HG03135 (cell line): ENCODE data around the gene TTLL5.
"Not testable (repeated sequence)": the region's sequence is repeated elsewhere in the genome, so short reads cannot be mapped to it uniquely, and the experiment has no call there.

Source experiments
- ATAC-seq: cut with Tn5 transposase; IDR thresholded peaks from one replicate; pipeline ENCODE4 v1.9.1; 2021; ENCODE audit warnings: mild to moderate bottlenecking, moderate library complexity; ENCODE audit not compliant: unreplicated experiment

TTLL5 gene

DNA sequence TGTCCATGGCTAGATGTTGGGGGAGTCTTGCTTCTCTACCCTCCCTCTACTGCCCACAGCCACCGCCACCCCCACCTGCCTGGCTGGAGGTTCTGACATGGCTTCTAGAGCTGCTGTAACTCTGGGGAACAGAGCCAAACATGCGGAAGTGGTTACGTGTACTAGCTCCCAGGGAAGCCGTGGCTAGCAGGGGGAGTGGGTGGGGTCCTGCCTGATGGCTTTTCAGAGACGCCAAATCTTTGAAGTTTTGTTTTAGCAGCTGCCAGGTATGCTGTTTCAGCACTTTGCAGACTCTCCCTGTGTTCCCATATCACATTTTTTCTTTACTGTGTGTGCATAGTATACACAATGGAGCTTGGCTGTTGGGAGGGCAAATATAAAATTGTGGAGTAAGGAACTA is 170.4 kb downstream of the TTLL5 start:
- ATAC-seq: no peak

DNA sequence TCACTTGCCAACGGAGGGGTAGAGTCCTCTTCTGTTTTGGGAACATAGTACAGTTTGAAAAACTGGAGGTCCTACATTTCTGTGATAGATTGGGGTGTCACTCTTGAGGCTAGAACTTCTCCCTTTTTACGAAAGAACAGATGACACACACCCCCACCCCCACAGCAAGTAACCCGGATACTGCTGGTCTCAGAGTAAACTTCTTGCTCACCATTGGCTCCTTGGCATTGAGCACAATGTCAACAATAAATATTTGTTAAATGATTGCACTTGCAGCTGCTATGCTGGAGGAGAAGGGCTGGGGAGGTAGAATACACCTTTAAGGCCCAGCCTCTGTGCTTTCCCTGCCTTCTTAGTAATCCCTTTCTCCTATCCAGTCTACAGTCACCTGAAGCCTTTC is 170.9 kb downstream of the TTLL5 start:
- ATAC-seq: no peak

DNA sequence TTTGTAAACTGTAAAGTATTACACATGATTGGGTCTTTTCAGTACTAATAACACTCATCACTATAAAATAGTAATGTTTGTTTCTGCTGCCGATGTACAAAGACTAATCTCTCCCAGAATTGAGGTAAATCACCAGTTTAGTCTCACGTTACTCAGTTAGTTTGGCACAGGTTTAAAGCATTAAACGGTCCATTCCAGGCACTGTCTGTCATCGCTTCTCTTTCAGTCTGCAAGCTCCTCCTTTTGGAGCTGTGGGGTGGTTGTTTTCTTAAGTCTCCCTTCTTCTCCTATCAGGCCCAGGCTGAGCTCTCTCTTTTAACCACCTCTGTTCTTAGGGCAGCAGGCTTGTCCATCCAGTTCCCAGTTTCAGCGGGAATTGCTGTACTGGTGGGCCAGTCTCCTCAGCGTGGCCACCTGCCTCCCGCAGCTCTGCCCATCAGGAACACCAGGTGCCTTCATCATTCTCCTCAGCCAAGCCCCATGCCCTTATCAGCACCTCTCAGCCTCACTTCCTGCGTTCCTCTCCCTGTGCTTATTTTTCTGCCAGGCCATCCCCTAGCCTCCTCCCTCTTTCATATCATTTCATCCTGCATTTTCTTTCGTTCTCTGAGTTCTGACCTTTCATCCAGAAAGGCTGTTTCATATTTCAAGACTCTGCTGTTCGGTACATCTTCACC is 171.7 kb downstream of the TTLL5 start:
- ATAC-seq: no peak

DNA sequence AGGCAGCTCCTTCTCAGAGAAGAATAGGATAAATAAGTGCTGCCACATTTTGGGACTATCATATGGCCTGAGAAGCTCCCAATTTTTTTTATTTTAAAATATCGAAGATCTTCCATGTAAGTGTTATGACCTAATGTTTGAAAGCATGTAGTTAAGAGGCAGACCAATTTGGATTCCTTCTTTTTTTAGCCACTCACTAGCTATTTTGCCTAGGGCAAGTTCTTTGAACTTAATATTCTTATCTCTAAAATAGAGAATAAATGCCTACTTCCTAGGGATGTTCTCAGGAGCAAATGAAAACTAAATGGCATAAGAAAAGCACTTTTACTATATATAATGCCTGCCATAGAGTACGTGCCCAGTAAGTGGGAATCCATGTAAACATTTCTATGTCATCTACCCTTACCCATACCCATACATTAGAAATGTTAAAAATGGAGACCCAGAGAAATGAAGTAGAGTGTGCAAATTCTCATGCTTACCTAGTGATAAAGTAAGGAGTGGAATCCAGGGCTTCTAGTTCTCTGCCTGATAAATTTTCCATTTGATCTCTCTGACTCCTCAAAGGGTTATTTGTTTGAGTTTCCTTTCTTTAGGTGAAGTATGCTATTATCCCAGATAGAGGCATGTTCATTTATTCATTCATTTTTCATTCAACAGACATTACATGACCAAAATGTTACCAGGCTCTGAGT is 172.4 kb downstream of the TTLL5 start:
- no peak for ATAC-seq

DNA sequence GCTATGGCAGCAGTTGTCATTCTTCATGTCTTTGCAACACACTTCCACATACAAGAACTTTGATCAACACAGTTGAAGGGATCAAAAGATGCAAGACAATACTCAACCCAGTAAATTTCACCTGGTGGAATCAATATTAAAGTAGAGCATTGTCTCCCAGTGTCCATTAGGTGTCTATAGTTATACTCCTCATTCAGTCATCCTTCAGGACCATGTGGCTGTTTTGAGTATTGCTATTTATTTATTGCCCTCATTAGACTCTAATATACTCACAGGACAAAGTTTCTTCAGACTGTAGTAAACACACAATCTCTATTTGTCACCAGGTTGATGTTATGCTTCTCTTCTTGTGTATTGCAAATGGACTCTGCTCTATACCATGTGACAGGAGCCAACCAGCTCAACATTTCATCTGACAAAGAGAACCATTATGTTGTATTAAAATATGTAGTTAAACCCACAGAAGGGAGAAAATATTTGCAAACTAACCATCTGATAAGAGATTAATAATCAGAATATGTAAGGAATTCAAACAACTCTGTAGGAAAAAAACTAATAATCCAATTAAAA is 174.2 kb downstream of the TTLL5 start:
- no peak for ATAC-seq

DNA sequence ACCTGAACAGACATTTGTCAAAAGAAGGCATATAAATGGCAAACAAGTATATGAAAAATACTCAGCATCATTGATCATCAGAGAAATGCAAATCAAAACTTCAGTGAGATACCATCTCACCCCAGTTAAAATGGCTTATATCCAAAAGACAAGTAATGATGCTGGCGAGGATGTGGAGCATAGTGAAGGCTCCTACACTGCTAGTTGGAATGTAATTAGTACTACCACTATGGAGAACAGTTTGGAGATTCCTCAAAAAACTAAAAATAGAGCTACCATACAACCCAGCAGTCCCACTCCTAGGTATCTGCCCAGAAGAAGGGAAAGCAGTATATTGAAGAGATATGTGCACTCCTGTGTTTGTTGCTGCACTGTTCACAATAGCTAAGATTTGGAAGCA is 174.7 kb downstream of the TTLL5 start:
- no peak for ATAC-seq

DNA sequence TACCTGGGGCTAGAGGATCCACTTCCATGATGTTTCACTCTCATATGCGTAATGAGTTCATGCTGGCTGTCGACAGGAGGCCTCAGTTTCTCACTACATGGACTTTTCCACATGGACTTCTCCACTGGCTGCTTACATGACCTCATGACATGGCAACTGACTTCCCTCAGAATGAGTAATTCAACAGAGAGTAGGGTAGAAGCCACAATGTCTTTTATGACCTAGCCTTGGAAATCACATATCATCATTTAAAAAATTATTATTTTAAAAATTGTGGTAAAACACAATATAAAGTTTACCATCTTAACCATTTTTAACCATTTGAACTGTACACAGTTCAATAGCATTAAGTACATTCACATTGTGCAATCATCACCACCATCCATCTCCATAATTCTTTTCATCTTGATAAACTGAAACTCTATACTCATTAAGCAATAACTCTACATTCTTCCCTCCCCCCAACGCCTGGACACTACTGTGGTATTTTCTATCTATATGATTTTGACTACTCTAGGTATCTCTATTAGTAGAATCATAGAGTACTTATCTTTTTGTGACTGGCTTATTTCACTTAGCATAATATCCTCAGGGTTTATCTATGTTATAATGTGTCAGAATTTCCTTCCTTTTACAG is 176.2 kb downstream of the TTLL5 start:
- ATAC-seq: no peak

DNA sequence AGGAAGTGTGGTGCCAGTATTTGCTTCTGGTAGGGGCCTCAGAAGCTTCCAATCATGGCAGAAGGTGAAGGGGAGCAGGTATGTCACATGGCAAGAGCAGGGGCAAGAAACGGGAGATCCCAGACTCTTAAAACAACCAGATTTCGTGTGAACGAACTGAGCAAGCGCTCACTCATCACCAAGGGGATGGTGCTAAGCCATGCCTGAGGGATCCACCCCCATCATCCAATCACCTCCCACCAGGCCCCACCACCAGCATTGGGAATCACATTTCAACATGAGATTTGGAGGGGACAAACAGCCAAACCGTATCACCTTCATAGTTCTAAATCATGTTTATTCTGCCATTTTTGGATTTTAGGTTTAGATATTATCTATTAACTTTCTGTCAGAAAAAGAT is 179.9 kb downstream of the TTLL5 start:
- ATAC-seq: no peak

DNA sequence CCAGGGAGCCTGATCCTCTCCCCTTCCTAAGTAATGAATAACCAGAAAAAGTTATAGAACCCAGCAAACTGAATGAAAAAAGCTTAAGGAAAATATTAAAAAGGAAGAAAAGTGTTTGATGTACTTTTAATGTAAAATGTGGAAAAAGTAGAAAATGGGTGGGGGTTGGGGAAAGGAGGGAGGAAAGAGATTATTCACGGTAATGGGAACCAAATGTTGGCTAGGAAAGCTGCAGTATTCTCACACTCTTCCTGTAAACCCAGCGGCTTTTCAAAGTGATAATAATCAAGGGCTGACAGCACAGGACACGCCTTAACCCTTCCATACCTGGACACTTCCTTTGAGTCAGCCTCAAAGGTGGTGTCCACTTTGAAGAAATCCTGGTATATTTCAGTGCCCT is 181.5 kb downstream of the TTLL5 start:
- no peak for ATAC-seq

DNA sequence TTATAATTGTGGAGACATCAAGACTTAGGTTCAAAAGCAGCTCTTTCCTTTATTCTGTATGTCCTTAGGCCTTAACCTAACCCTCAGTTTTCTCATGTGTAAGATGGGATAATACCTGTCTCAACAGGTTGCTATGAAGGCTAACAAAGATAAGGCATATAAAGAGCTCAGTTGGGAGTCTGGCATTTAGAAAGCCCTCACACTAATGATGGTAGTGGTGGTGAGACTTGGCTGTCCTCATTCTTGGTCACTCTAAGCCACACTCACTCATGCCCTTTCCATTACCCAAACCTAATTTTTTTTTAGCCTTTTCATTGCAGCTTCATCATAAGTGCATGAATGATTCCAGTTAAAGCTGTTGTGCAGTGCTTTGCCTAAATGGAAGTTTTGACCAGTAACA is 183.4 kb downstream of the TTLL5 start:
- ATAC-seq: no peak

DNA sequence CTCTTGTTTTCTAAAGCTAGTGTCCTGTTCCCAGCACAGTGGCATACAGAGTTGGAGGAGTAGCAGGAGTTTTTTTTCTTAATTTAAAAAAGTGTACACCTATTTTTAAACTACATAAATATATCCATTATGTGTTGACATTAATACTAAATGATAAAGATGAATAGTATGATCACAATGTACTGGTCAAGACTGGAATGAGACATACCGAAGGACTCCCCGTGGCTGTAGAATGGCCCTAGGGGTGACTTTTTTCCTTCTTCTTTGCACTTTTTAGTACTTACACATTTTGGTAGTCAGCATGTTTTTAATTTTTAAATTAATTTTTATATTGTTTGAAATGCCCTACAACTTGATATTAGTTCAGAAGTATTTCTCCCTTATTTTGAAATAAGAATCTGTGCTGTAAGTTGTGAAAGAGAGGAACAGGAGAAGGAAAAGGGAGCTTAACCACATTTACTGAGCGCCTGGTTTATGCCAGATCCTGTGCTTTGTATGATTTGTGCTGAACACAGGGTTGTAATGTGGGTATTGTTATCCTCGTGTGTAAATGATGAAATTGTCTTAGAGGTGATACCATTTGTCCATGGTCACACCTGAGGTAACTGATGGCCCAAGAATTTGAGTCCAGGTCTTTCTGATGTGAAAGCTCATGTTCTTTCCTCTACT is 184.2 kb downstream of the TTLL5 start:
- no peak for ATAC-seq

DNA sequence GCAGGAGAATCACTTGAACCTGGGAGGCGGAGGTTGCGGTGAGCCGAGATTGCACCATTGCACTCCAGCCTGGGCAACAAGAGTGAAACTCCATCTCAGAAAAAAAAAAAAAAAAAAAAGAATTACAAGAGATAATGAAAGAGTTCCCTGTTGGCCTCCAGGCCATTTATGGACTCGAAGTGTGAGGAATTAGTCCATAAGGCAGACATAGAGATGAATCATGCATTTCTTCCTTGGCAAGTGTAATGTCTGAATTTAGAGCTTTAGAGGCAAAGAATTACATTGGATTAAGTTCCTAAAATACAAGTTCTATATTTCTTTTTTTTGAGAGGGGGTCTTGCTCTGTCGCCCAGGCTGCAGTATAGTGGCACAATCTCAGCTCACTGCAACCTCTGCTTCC is 185.6 kb downstream of the TTLL5 start:
- ATAC-seq: not testable (repeated sequence)

DNA sequence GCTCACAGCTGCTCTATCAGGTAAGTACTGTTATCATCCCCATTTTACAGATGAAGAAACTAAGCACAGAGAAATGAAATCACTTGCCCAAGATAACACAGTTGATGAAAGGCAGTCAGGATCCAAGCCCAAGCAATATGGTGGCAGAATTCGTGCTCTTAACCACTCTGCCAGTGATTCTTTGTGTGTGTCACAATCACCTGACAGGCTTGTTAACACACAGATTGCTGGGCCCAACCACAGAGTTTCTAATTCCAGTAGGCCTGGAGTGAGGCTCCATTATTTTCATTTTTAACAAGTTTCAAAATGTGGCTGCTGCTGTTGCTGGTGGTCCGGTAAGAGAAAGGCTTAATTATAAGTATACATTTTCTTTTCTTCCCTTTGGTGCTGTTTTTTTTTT is 186.5 kb downstream of the TTLL5 start:
- ATAC-seq: no peak

DNA sequence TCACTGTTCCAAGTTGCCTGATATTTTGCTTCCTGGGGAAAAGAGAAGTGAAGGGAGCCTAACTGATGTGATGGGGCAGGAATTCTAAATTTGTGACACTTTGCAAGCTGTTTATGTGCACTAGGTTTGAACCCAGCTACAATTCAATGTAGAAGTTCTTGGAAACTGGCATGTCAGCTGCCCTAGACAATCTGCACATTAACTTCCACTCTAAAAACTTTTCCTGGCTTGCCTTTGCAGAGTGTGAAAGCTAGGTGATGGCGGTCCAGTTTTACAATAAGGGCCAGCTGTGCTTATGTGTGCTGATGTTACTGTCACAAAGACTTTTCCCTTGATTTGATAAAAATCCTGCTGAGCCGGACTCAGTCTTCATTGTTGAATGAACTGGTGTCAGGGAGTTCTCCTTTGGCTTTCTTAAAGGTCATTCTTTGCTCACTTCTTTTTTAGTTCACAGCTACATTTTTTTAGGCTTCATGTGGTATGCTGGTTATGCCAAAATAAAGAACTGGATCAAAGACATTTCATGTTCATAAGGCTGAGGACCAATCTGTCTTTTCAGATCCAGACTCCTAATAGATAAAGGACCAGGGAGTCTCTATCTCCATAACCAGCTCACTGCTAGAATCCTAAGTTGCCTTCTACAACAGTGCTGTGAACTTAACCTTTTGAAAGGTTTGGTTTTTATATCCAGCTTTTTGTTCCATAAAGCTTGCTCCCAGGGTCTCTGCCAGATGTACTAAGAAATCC is 187.3 kb downstream of the TTLL5 start:
- ATAC-seq: no peak

DNA sequence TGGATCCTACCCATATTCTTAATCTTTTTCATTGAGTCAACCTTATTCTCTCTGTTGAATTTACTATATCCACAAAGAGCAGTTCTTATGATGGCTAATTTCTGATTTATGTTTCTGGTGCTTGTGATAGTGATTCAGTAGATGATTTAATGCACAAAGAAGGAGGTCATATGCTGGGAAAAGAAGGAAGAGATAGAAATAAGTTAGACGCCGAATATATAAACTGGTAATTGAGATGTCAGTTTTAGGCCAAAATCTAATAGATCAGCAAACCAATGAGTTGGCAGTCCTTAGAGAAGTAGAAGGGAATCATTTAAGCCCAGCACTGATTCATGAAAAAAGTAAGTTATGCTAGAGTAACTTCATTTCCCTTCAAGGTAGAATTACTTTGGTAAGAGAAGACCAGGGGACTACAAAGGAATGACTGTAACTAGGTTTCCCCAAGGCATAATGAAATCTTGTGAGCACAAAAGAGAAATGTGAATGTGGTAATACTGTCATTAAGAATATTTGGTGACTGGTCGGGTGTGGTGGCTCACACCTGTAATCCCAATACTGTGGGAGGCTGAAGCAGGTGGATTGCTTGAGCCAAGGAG is 188.4 kb downstream of the TTLL5 start:
- ATAC-seq: no peak

DNA sequence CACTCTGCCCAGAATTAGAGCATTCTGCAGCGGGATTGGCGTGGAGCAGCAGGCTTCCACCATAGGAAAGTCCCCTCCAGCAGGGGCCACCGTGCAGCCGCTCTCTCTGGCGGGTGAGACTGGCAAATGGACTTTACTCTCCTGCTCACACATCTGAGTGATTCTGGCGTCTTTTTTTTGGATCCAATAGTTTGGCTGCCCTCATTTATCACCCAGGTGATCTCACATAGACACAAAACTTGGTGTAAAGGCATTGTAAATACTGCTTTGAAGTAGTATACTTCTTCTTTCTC is 190.5 kb downstream of the TTLL5 start:
- no peak for ATAC-seq

DNA sequence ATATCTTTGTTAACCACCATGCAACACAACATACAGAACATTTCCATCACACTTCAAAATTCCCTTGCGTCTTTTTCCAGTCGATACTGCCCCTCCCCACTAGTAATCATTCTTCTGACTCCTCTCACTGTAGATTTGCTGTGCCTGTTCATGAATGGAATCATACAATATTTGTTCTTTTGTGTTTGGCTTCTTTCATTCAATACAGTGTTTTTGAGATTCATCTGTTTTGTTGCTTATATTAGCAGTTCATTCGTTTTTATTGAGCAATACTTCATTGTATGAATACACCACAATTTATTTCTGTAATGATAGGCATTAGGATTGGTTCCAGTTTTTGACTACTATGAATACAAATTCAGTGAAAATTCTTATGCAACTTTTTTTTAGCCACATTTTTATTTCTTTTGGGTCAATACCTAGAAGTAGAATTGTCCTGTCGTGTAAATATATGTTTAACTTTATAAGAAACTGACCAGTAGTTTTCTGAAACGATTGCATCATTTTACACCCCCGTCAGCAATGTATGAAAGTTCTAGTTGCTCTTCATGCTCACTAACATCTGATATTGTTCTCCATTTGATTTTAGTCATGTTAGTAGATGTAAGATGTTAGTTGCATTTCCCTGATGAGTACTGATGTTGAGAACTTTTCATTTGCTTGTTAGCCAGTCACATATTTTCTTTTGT is 193.2 kb downstream of the TTLL5 start:
- no peak for ATAC-seq

DNA sequence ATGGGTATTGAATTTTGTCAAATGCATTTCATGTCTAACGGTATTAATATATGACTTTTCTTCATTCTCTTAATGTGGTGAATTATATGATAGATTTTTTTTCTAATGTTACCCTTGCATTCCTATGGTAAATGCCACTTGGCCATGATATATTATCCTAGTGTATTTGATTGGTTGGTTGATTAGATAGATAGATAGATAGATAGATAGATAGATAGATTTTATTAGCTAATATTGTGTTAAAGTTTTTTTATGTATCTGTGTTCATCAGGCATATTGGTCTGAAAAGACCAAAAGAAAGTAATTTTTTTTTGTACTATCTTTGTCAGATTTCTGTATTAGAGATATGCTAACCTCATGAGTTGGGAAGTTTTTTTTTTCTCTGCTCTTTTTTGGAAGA is 196.2 kb downstream of the TTLL5 start:
- no peak for ATAC-seq

DNA sequence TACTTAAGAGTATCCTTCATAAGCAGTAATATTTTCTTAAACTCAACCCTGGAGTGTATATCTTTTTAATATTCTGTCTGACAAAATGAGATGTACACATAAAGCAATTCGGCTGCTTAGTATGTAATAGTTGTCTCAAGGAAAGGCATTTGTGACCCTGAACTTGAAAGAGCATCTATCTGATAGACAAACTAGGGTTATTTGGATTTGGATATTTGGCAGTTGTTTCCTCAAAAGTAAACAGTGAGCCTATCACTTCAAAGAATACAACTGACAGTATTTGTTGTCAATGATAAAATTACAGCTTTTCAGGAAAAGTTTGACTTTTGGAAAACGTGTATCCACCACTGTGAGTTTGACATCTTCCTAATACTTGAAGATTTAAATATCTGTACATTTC is 197.3 kb downstream of the TTLL5 start:
- no peak for ATAC-seq

DNA sequence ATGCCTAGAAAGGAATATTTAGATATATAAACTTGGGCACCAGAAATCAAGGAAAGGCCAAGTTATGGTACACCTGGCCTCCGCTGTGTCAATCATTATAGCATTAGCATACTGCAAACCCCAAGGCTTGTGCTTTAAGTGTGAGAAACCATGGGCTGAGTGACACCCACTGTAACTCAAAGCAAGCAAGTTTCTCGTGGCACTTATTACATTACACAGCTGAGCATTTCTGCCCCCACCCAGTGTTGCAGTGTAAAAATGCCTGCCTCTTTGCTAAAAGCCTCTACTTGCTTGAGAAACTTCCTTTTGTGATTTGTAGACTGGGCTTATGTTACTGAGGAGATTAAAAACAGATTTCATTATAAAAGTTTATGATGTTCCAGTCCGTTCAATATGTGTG is 198.7 kb downstream of the TTLL5 start:
- ATAC-seq: no peak
